Common myeloid progenitor, CD34-positive (primary cell): Measurements from ENCODE around the gene SLC6A8.
A peak's percentile ranks its signal among the peaks of the same experiment; 100 is the strongest.

Experiments
- CTCF ChIA-PET: fragments of 350-600 bp; sonication (Branson Sonifier 250); formaldehyde crosslinking; loops from one replicate; lab custom pipeline; 2021; ENCODE audit warnings: antibody characterized with exemption; lab: Charles Lee
- POLR2A ChIA-PET: fragments of 350-600 bp; sonication (Branson Sonifier 250); formaldehyde crosslinking; loops from one replicate; lab custom pipeline; 2021; ENCODE audit warnings: antibody characterized with exemption; lab: Charles Lee
- DNase-seq, 3 donors: peaks; one replicate each; pipeline versions ENCODE4 v3.0.0 to v3.0.0-alpha.2; 2013
- H3K27ac ChIP-seq, 2 experiments: 1 replicate in 1 of 2; 2 replicates in 1 of 2; pipeline ENCODE4 v1.7.0; 2013; ENCODE audit warnings: inconsistent platforms in 2 of 2, low read length in 2 of 2, mild to moderate bottlenecking in 2 of 2, low read depth in 1 of 2, moderate library complexity in 1 of 2; ENCODE audit not compliant: severe bottlenecking in 2 of 2, insufficient read depth in 1 of 2, poor library complexity in 1 of 2
- H3K27me3 ChIP-seq, 5 experiments: replicated peaks in 2 of 5; 1 replicate in 3 of 5; 2 replicates in 2 of 5; pipeline versions ENCODE4 v1.6.1 to v1.7.0; 2013; ENCODE audit warnings: low read length in 4 of 5, mild to moderate bottlenecking in 2 of 5, moderate library complexity in 2 of 5, inconsistent platforms in 1 of 5; ENCODE audit not compliant: insufficient read depth in 5 of 5, control insufficient read depth in 4 of 5
- H3K36me3 ChIP-seq, 4 experiments: 1 replicate in 2 of 4; 2 replicates in 2 of 4; pipeline versions ENCODE4 v1.6.1 to v1.7.0; 2013; ENCODE audit warnings: low read length in 3 of 4, control low read depth in 1 of 4, mild to moderate bottlenecking in 1 of 4; ENCODE audit not compliant: control insufficient read depth in 4 of 4, insufficient read depth in 4 of 4
- H3K4me1 ChIP-seq, 4 experiments: 1 replicate in 3 of 4; 2 replicates in 1 of 4; pipeline versions ENCODE4 v1.6.1 to v1.7.1; 2013; ENCODE audit warnings: low read length in 3 of 4, mild to moderate bottlenecking in 3 of 4, control low read depth in 1 of 4, inconsistent platforms in 1 of 4, moderate library complexity in 1 of 4; ENCODE audit not compliant: control insufficient read depth in 4 of 4, insufficient read depth in 4 of 4; ENCODE audit errors: control extremely low read depth in 1 of 4
- H3K4me3 ChIP-seq, 7 experiments: 1 replicate in 4 of 7; 2 replicates in 3 of 7; pipeline versions ENCODE4 v1.5.1 to v1.7.0; 2013; ENCODE audit warnings: mild to moderate bottlenecking in 7 of 7, low read length in 6 of 7, moderate library complexity in 6 of 7, inconsistent platforms in 2 of 7, low read depth in 2 of 7, control low read depth in 1 of 7; ENCODE audit not compliant: insufficient read depth in 4 of 7, control insufficient read depth in 1 of 7; ENCODE audit errors: extremely low read depth in 1 of 7
- H3K9me3 ChIP-seq, 5 experiments: 1 replicate in 4 of 5; 2 replicates in 1 of 5; pipeline versions ENCODE4 v1.6.1 to v1.7.1; 2013; ENCODE audit warnings: low read length in 4 of 5, mild to moderate bottlenecking in 2 of 5, inconsistent platforms in 1 of 5, low read depth in 1 of 5, moderate library complexity in 1 of 5; ENCODE audit not compliant: control insufficient read depth in 4 of 5, insufficient read depth in 2 of 5; ENCODE audit errors: control extremely low read depth in 1 of 5
- WGBS: methylation state at CpG from one replicate; pipeline ENCODE4 v1.1.5; 2013; ENCODE audit not compliant: insufficient coverage; 5-methylcytosine and 5-hydroxymethylcytosine counted together

The SLC6A8 gene

GRCh38 chrX:153668423-153669173, 19.1 kb upstream of the SLC6A8 start:
- H3K27me3 ChIP-seq, result peaks cover 0 to 49% (median 2%) of the 10 kb centered on the region in 5 experiments
- POLR2A ChIA-PET, result no interaction called here
- no peak for DNase-seq
- H3K4me1 ChIP-seq, result peaks cover 0 to 5% (median under 1%) of the 10 kb centered on the region in 4 experiments
- no peak overlapping the region for H3K4me3 ChIP-seq
- H3K9me3 ChIP-seq, result peaks cover 0 to 8% (median 0%) of the 10 kb centered on the region in 5 experiments
- CTCF ChIA-PET, result interaction anchor here (0.9 to 6.0 kb wide), 15 partner anchors 10 to 141 kb away, joined by 3 to 59 read pairs (median 7); no protein-coding TSS in a partner anchor
- WGBS, result 91% methylated on average over 8 of the region's 11 CpGs
- no peaks in the 10 kb centered on the region for H3K36me3 ChIP-seq
- no peak overlapping the region for H3K27ac ChIP-seq

GRCh38 chrX:153669174-153669890, 18.4 kb upstream of the SLC6A8 start:
- H3K4me1 ChIP-seq, result peaks cover 0 to 5% (median under 1%) of the 10 kb centered on the region in 4 experiments
- no peak overlapping the region for H3K27ac ChIP-seq
- DNase-seq, result peak in 2 of 3 donors; percentile 44 to 53
- CTCF ChIA-PET, result interaction anchor here (0.7 to 6.0 kb wide), 11 partner anchors 12 to 142 kb away, joined by 3 to 59 read pairs (median 7); no protein-coding TSS in a partner anchor
- no peaks in the 10 kb centered on the region for H3K36me3 ChIP-seq
- H3K9me3 ChIP-seq, result peaks cover 0 to 8% (median 0%) of the 10 kb centered on the region in 5 experiments
- 47% methylated on average over 5 of the region's 17 CpGs for WGBS
- POLR2A ChIA-PET, result no interaction called here
- no peak overlapping the region for H3K4me3 ChIP-seq
- H3K27me3 ChIP-seq, result peaks cover 0 to 54% (median 3%) of the 10 kb centered on the region in 5 experiments

GRCh38 chrX:153669901-153670731, 17.6 kb upstream of the SLC6A8 start:
- H3K9me3 ChIP-seq, result peaks cover 0 to 4% (median 0%) of the 10 kb centered on the region in 5 experiments
- DNase-seq, result no peak

GRCh38 chrX:153670748-153671588, 16.8 kb upstream of the SLC6A8 start:
- no peak overlapping the region for H3K27ac ChIP-seq
- H3K27me3 ChIP-seq, result peaks cover 0 to 50% (median 3%) of the 10 kb centered on the region in 5 experiments
- H3K9me3 ChIP-seq, result peaks cover 0 to 4% (median 0%) of the 10 kb centered on the region in 5 experiments
- peaks cover 0 to 5% (median under 1%) of the 10 kb centered on the region in 4 experiments for H3K4me1 ChIP-seq
- POLR2A ChIA-PET, result no interaction called here
- DNase-seq, result no peak
- 94% methylated on average over 21 of the region's 23 CpGs for WGBS
- H3K4me3 ChIP-seq, result no peak overlapping the region
- CTCF ChIA-PET, result interaction anchor here (1.0 to 4.7 kb wide), 4 partner anchors 9 to 119 kb away, joined by 3 to 35 read pairs (median 4); no protein-coding TSS in a partner anchor
- H3K36me3 ChIP-seq, result no peaks in the 10 kb centered on the region

More at GRCh38 chrX:153669901-153670731, 17.6 kb upstream of the SLC6A8 start:
- ChIA-PET POLR2A (no interaction called here), CTCF (interaction anchor here (0.7 to 6.0 kb wide), 6 partner anchors 12 to 143 kb away, joined by 3 to 59 read pairs (median 4); no protein-coding TSS in a partner anchor)
- peaks cover 0 to 5% (median under 1%) of the 10 kb centered on the region in 4 experiments for H3K4me1 ChIP-seq
- H3K36me3 ChIP-seq, result no peaks in the 10 kb centered on the region
- peaks cover 0 to 55% (median 3%) of the 10 kb centered on the region in 5 experiments for H3K27me3 ChIP-seq
- no peak overlapping the region for H3K27ac ChIP-seq
- over 99% methylated on average over 11 of the region's 23 CpGs for WGBS
- H3K4me3 ChIP-seq, result no peak overlapping the region

- Histone ChIP-seq H3K4me1 (peaks cover 0 to 5% (median under 1%) of the 10 kb centered on the region in 4 experiments), H3K9me3 (peaks cover 0 to 2% (median 0%) of the 10 kb centered on the region in 5 experiments), H3K27me3 (peaks cover 0 to 45% (median 3%) of the 10 kb centered on the region in 5 experiments), H3K4me3 (no peak overlapping the region), H3K27ac (no peak overlapping the region), H3K36me3 (no peaks in the 10 kb centered on the region)
- 92% methylated on average over 20 of the region's 27 CpGs for WGBS
- POLR2A ChIA-PET, result no interaction called here
- DNase-seq, result no peak
- CTCF ChIA-PET, result interaction anchor here (1.0 to 1.6 kb wide), 3 partner anchors 8 to 120 kb away, joined by 3 to 4 read pairs (median 3); no protein-coding TSS in a partner anchor
These were observed 15.9 kb upstream of the SLC6A8 start for GRCh38 chrX:153671589-153672530.
